GM19238 (cell line): Measurements from ENCODE around the gene NDUFA5.
A peak's percentile ranks its signal among the peaks of the same experiment; 100 is the strongest.
"Not testable (repeated sequence)": the region's sequence is repeated elsewhere in the genome, so short reads cannot be mapped to it uniquely, and the experiment has no call there.

Experiments used
- DNase-seq: peaks from one replicate; pipeline ENCODE4 v3.0.0; 2011; ENCODE audit warnings: low spot score; ENCODE audit not compliant: insufficient read length

Gene NDUFA5

DNA sequence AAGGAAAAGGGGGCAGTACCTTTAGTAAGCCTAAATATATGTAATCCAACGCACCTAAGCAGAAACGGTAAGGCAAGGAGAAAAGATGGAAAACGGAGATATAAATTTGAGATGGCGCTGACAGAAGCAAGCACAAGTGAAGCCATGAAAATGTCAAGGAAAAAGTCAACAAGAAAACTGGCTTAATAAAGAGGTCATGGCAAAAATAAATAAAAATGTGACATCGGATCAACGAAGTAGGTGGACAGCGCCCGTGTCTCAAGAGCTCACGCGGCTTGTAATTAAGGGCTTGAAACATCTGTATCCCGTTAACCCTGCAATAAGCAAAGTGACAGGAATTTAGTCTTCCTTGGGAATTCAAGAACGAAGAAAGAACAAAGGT lies 611 bp downstream of the NDUFA5 start:
- DNase-seq: no peak

DNA sequence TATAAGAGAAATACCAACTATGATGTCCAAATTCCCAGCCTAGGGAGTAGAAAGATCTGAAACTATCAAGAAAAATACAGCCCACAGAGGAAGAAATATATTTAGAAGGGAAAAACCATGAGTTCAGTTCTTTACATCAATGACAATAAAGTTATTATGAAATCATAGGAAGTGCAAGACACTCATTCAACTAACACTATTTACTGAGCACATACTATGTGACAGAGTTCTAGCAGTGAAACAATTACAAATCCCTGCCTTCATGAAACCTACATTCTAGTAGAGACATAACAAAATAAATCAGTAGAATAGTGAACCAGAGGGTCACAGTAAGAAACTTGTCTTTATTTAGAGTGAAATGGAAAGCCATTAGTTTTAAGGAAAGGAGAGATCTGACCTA lies 2.1 kb downstream of the NDUFA5 start:
- DNase-seq: no peak

DNA sequence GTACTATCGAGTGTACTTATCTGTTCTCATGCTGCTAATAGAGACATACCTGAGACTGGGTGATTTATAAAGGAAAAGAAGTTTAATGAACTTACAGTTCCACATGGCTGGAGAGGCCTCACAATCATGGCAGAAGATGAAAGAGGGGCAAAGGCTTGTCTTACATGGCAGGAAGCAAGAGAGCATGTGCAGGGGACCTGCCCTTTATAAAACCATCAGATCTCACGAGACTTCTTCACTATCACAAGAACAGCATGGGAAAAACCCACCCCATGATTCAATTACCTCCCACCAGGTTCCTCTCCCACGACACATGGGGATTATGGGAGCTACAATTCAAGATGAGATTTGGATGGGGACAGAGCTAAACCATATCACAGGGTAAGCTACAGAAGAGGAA lies 4.5 kb downstream of the NDUFA5 start:
- no peak for DNase-seq

DNA sequence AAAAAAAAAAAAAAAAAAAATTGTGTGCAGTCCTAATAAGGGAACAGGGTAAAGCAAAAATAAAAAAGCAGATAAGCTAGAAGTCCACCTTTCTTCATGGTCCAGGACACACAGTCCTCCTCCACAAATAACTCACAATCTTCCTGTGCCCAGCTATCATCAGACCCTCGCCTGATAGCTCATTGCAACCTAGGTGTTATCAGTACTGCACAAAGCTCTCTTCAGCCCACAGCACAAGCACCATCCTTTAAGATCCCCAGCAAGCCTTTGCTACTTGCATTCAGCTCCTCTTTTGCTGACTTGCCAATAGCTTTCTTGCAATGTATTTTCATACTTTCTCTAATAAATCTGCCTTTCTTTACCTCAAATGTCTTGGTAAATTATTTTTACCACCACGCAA lies 5.0 kb downstream of the NDUFA5 start:
- DNase-seq: no peak

DNA sequence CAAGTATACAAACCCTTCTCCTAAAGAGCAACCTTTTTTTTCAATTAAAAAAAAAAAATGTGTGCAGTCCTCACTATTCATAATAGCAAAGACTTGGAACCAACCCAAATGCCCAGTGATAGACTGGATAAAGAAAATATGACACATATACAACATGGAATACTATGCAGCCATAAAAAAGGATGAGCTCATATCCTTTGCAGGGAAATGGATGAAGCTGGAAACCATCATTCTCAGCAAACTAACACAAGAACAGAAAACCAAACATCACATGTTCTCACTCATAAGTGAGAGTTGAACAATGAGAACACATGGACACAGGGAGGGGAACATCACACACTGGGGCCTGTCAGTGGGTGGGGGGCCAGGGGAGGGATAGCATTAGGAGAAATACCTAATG lies 5.5 kb downstream of the NDUFA5 start:
- DNase-seq: not testable (repeated sequence)

DNA sequence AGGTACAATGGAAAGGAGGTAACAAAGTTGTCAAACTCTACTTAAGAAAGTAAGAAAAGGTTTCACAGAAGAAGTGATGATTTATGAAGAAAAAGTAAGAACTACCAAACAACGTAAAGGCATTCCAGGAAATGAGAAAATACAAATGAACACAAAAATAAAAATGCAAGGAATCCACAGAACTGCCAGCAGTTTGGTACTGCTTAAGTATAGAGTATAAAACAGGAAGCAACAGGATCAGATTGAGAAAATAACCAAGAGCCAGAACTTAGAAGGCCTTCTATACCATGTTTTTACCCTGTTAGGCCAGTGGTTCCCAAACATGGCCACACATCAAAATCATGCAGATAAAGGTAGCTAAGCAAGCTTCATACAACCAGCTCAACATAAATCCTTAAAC lies 9.2 kb downstream of the NDUFA5 start:
- no peak for DNase-seq

DNA sequence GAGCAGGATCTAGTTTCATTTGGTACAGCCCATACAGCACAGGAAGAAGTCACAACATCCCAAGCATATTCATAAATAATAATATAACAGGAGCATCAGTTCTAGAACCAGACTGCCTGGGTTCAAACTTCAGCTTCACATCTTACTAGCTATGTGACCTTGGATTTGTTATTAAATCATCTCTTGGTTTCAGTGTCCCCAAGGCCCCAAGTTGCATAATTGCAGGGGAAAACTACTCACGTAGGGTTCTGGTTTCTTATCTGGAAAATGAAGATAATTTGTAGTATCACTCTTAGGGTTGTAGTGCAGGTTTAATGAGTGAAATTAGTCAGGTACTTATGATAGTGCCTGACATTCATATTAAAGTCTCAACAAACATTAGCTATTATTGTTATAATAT lies 17.7 kb downstream of the NDUFA5 start:
- no peak for DNase-seq

DNA sequence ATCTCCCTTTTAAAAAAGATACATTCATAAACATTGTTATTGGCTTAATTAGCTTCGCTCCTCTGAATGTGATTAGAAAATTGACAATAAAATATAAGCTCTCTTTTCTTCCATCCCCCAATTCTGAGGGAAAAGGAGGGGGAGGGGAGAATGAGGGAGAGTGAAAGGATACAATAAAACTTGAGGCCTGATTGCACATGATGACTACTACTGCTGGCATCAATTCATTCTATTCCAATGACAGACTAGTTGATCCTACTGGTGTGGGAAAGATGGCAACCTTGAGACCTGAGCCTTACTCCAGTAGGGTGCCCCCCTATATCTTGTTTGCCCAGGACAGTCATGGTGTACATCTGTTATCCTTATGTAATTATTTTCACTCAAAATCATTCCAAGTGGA lies 18.7 kb downstream of the NDUFA5 start:
- no peak for DNase-seq

DNA sequence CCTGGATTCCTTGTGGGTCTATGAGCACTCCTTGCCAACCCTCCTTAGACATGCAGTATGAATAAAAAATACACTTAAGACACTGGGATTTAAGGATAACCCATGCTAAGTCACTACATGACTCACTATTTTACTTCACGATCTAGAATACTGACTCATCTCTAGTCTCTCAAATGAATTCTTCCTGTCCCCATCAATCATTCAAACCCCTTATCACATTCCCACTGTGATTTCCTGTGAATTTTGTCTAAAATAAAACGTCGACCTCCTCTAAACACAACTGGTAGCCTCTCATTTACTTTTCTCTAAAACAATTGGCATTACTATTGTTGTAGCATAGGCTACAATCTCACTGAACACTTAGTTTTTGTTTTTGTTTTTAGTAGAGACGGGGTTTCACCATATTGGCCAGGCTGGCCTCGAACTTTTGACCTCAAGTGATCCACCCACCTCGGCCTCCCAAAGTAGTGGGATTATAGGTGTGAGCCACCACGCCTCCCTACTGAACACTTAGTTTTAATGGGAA lies 19.4 kb downstream of the NDUFA5 start:
- DNase-seq: no peak

DNA sequence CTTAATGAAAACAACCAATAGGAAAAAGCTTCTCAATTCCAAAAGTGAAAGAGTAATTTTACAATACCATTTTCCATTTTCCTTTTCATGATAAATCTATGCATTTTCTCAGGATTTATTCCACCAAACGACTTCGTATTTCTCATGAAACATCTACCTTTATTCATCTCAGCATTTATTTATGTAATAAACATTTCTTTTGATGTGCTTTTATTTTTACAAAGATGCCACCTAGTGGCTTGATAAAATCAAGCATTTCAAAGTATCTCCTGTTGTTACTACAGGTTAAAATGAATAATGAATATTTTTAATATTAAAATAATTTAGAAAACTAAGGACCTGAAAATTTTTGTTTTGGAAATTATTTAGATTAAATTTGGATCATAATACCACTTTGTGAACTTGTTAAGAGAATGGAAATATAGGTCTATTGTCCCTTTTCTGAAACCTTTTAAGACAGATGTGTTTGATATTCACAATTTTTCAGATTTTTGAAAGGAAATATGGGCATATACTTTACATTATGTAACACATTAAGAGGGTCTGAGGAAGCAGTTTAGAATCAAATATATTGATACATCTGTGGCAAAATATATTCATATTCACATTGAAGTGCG lies 20.5 kb downstream of the NDUFA5 start:
- no peak for DNase-seq

DNA sequence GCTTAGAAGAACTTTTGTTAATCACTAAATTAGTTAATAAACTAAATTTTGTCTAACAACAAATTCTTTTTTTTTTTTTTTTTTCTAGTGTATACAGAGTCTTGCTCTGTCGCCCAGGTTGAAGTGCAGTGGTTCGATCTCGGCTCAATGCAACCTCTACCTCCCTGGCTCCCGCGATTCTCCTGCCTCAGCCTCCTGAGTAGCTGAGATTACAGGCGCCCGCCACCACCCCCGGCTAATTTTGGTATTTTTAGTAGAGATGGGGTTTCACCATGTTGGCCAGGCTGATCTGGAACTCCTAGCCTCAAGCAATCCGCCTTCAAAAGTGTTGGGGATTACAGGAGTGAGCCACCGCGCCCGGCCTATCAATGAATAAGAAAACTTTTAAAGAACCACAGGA lies 22.1 kb downstream of the NDUFA5 start:
- DNase-seq: no peak

DNA sequence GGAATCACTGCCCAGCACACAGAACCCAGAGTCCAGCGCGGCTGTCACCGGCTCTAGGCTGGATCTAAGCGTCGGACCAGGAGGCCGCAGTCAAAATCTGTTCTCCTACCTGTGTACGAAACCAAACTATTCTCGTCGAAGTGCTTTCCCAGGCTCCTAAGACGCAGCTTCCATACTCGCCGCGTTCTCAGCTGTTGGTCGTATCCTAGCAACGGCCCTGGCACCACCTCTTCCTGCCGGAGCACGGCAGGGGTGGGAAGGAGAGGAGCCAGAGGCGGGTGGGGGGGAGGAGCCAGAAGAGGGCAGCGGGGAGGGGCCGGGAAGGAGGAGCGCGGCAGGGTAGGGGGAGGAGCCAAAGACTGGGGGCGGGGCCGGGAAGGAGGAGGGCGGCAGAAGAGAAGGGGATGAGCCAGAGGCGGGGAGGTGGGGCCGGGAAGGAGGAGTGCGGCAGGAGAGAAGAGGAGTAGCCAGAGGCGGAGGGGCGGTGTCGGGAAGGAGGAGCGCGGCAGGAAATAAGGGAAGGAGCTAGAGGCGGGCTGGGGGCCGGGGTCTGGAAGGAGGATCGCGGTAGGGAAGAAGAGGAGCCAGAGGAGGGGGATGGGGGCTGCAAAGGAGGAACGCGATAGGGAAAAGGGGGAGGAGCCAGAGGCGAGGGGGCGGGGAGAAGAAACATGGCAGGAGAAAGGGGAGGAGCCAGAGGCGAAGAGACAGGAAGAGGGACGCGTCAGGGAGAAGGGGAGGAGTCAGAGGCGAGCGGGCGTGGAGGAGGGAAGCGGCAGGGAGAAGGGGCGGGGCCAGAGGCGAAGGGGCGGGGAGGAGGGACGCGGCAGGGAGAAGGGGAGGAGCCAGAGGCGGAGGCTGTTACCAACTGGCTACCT lies 23.0 kb downstream of the NDUFA5 start, which contains the start of gene IQUB:
Gene IQUB (minus strand): TSS at position 213 of the 878 bp plus-strand sequence. CDS start 22,255 bp downstream, outside the sequence.
- peak; percentile 79 for DNase-seq

DNA sequence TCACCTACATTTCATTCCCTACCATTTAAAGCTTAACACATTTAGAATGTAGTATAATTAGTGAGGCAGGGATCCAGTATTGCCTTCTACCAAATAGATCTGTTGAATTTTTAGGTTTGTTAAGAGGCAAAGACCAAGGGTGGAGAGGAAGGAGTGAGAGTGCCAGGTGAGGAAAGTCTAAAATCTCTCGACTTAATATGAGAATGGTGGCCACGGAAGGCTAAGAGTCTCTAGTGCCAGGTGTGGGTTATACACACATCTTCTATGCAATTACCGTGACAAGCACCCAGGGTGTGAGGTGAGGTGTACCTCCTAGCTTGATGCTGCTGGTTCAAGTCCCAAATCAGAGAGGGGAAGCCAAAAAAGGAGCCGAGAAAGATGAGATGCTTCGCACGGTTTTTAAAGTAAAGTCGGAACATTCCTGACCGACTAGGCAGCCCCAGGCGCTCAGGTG lies 23.7 kb downstream of the NDUFA5 start:
- DNase-seq: peak; percentile 7

DNA sequence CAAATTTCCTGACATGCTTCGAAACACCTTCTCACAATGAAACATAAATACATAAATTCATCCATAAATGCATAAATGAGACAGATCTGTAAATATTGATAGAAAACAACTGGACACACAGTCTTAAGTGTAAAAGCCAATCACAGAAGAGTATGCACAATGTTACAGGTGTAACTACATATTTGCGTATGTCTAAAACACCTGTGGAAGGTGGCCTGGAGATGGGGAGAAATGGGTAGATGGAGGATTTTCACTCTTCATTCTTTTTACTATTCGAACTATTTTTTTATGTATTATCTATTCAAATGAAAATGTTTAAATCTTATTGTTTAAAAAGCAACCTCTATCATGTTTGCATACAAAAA lies 24.1 kb downstream of the NDUFA5 start:
- no peak for DNase-seq

DNA sequence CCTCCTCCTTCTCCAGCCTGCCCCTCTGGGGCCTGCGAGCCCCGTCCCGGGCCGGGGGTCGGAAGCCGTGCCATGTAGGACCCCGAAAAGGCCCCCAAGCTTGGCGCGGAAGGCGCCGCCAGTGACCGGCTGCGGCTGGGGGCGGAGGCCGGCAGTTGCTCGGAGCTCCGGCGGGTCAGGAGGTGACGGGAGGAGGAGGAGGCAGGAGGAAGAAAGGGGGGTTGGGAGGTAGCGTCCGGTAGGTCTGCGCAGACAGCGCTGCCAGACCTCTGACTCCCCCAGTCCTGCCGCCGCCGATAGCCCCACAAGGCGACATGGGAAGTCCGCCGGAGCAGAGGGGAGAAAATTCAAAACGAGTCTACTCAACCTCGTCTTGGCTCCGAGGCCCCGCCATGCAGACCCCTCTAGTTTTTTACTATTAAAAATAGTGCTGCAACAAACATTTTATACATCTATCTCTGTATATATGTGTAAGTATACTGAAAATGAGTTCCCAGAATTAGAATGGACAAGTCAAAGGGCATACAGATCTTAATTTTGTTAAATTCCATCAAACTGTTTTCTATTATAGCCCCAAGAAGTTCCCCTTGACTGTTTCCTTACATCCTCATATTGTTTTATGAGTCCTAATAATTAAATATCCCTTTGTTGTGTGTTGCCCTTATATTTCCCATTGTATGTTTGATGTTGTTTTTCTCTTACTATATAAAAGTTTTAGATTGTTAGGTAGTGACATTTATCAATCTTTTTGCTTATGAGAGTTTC lies 24.6 kb downstream of the NDUFA5 start:
- not testable (repeated sequence) for DNase-seq

DNA sequence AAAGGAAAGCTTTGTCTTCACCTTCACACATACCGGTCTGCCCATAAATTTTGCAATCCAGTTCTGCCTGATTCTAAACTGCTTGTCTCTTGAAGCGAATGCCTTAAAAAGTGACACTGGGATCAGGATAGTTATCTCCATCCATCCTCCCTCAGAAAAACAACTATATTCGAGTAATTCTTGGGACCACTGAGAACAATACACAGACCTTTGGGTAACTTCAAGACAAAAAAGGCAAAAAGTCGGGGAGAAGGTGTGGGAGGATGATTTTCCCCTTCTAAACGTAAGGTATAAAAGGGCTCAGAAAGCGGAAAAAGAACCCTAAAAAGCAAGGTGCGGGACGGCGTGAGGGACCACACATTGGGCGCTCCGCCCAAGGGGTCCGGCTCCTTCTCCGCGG lies 25.3 kb downstream of the NDUFA5 start:
- not testable (repeated sequence) for DNase-seq

DNA sequence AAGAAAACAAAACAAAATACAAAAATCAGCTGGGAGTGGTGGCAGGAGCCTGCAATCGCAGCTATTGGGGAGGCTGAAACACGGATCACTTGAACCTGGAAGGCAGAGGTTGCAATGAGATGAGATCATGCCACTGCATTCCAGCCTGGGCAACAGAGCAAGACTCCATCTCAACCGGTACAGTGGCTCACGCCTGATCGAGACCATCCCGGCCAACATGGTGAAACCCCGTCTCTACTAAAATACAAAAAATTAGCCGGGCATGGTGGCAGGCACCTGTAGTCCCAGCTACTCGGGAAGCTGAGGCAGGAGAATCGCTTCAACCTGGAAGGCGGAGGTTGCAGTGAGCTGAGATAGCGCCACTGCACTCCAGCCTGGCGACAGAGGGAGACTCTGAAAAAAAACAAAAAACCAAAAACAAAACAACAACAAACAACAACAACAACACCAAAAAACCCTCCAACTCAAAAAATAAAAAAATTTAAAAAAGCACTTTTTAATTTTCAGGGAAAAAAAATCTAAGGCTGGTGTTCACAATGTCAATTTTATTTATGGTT lies 27.5 kb downstream of the NDUFA5 start:
- DNase-seq: not testable (repeated sequence)

DNA sequence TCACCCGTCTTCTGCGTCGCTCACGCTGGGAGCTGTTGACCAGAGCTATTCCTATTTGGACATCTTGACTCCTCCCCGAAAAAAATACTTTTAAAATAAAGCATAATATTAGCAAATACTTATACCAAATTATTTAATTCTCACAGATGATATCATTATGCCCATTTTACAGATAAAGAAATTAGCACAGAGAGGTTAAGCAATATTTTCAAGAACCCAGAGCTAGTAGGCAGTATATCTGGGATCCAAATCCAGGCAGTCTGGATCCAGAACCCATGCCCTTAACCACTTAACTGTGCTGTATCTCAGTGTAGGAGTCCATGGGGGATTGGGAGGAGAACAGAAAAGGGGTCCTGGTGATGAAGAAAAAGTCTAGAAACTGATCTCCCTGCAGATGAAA lies 29.4 kb downstream of the NDUFA5 start:
- no peak for DNase-seq

DNA sequence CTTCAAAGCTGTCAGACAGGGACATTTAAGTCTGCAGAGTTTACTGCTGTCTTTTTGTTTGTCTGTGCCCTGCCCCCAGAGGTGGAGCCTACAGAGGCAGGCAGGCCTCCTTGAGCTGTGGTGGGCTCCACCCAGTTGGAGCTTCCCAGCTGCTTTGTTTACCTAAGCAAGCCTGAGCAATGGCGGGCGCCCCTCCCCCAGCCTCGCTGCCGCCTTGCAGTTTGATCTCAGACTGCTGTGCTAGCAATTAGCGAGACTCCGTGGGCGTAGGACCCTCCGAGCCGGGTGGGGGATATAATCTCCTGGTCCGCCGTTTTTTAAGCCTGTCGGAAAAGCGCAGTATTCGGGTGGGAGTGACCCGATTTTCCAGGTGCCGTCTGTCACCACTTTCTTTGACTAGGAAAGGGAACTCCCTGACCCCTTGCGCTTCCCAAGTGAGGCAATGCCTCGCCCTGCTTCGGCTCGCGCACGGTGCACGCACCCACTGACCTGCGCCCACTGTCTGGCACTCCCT lies 29.8 kb downstream of the NDUFA5 start:
- not testable (repeated sequence) for DNase-seq

DNA sequence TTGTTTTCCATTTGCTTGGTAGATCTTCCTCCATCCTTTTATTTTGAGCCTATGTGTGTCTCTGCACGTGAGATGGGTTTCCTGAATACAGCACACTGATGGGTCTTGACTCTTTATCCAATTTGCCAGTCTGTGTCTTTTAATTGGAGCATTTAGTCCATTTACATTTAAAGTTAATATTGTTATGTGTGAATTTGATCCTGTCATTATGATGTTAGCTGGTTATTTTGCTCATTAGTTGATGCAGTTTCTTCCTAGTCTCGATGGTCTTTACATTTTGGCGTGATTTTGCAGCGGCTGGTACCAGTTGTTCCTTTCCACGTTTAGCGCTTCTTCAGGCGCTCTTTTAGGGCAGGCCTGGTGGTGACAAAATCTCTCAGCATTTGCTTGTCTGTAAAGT lies 31.1 kb downstream of the NDUFA5 start:
- DNase-seq: not testable (repeated sequence)

DNA sequence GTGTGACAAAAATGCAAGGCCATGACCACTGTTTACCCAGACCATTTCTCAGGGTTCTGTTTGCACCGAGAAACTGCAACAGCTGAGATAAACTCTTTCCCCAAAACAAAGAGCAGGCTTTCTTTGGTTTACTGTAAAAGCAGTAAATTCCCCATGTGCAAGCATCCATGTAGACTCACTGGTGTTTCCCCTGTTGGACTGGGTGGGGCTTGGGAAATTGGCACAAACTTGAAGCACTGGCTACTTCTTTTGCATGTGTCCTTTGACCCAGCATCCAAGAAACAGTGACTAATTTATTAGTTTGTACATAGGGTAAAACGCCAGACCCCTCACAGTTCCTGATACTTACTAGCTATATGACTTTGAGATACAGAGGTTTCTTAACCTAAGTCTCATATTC lies 35.6 kb downstream of the NDUFA5 start:
- no peak for DNase-seq
